Measurements from ENCODE around the gene NEK4. TPM values are rescaled to one million over a fixed set of nuclear protein-coding genes. Genes with fewer than 3 reads are reported as not detected.

Gene NEK4
- total and polyA plus RNA-seq, 2 of the 13 experiments (the other 11 are each of a cell fraction or from before 2014, with no cell fraction given) = 16.5 to 38.0 TPM

GRCh38 chr3:52721730-52722008, 49.1 kb downstream of the NEK4 start:
- CTCF ChIA-PET (ENCODE audit: low intra/inter-chr PET ratio, low total read pairs) = no interaction called here
- Histone ChIP-seq H2AFZ (ENCODE audit: low read length) (no peak overlapping the region), H3K79me2 (ENCODE audit: insufficient read depth, low read length) (no peaks in the 10 kb centered on the region), H3K4me1 (ENCODE audit: insufficient read depth, low read length) (peaks cover 20% of the 10 kb centered on the region), H4K20me1 (ENCODE audit: insufficient read depth, low read length) (no peaks in the 10 kb centered on the region), H3K36me3 (replicated peaks in 1 of 2; ENCODE audit: control insufficient read depth in 1 of 2, insufficient read depth in 2 of 2, low read length in 2 of 2) (peaks cover 0 to 5% of the 10 kb centered on the region in 2 experiments; a peak in 1 of 5 replicates), H3K4me3 (replicated peaks in 1 of 3; ENCODE audit: insufficient read depth in 1 of 3, low read depth in 2 of 3, low read length in 3 of 3) (no peak overlapping the region), H3K9me3 (ENCODE audit: low read length) (no peaks in the 10 kb centered on the region), H3K4me2 (ENCODE audit: low read depth, low read length) (no peak overlapping the region), H3K27me3 (ENCODE audit: control insufficient read depth in 1 of 2, insufficient read depth in 2 of 2, low read length in 2 of 2) (no peaks in the 10 kb centered on the region), H3K9ac (ENCODE audit: insufficient read depth, low read depth, low read length) (no peak overlapping the region), H3K27ac (ENCODE audit: extremely low read length, insufficient read depth, low read length) (no peak overlapping the region)
- FAIRE-seq (no peak), ATAC-seq (no peak), DNase-seq (ENCODE audit: low spot score) (no peak)
- TF ChIP-seq ZNF773 (CRISPR knock-in tag; IDR thresholded peaks at IDR 0.05; ENCODE audit: borderline replicate concordance) (no peak), ZBTB26 (CRISPR knock-in tag; IDR thresholded peaks at IDR 0.05; ENCODE audit: borderline replicate concordance) (no peak), KAT8 (CRISPR knock-in tag; IDR thresholded peaks at IDR 0.05) (no peak), ZNF639 (CRISPR knock-in tag; conservative IDR thresholded peaks at IDR 0.05) (no peak), CENPX (CRISPR knock-in tag; IDR thresholded peaks at IDR 0.05) (no peak), ZNF18 (CRISPR knock-in tag; IDR thresholded peaks at IDR 0.05; ENCODE audit: insufficient replicate concordance) (no peak), ATF4 (CRISPR knock-in tag; IDR thresholded peaks at IDR 0.05) (no peak), SNAPC2 (CRISPR knock-in tag; IDR thresholded peaks at IDR 0.05) (no peak), ZNF761 (CRISPR knock-in tag; conservative IDR thresholded peaks at IDR 0.05) (no peak), ATRX (CRISPR knock-in tag; IDR thresholded peaks at IDR 0.05; ENCODE audit: borderline replicate concordance) (no peak)
- intact Hi-C loops (cut with micrococcal nuclease; ENCODE audit: unreplicated experiment) = no loop called here
- in situ Hi-C loops (cut with HindIII; ENCODE audit: extremely low pct_ligation_motif_present, low pct_unique_long_range_greater_than_20kb) = no loop called here
- 100% methylated on average over 1 of the region's 1 CpG for WGBS (ENCODE audit: low lambda C conversion rate)
- POLR2A ChIA-PET = interaction anchor here (1.3 to 1.7 kb wide), 2 partner anchors 14 to 53 kb away, joined by 3 to 4 read pairs; no protein-coding TSS in a partner anchor
- no TSS peak for BruUV-seq (replicated peaks)

Measured in HepG2 (cell line).